GM23338 (cell line): ENCODE measurements around the gene CEP72. TPM values are rescaled to one million over a fixed set of nuclear protein-coding genes. Genes with fewer than 3 reads are reported as not detected.

Experiments
- ATAC-seq: fragments of 200-7000 bp; cut with Tn5 transposase; 3 replicates; pipeline ENCODE4 v1.9.1; 2020
- DNase-seq: peaks from one replicate; pipeline ENCODE4 v3.0.0-alpha.2; 2015; ENCODE audit warnings: low spot score
- H2AFZ ChIP-seq: fragments of 200-600 bp; sonication (generic); 2 replicates; pipeline ENCODE4 v1.8.0; 2016; ENCODE audit warnings: antibody characterized with exemption, mild to moderate bottlenecking, moderate library complexity
- H3F3A ChIP-seq: fragments of 200-600 bp; sonication (generic); replicated peaks from 2 replicates; pipeline ENCODE4 v1.8.0; 2017; ENCODE audit warnings: antibody characterized with exemption, mixed run types, low read depth
- H3K27ac ChIP-seq: fragments of 200-600 bp; sonication (generic); 2 replicates; pipeline ENCODE4 v1.6.1; 2016; ENCODE audit warnings: low read depth
- H3K27me3 ChIP-seq: fragments of 200-600 bp; sonication (generic); 2 replicates; pipeline ENCODE4 v1.8.0; 2016; ENCODE audit warnings: mild to moderate bottlenecking, mixed run types, moderate library complexity; ENCODE audit not compliant: insufficient read depth
- H3K36me3 ChIP-seq: fragments of 200-600 bp; sonication (generic); 2 replicates; pipeline ENCODE4 v1.8.0; 2016; ENCODE audit warnings: mild to moderate bottlenecking; ENCODE audit not compliant: insufficient read depth
- H3K4me1 ChIP-seq: fragments of 200-600 bp; sonication (generic); 2 replicates; pipeline ENCODE4 v1.8.0; 2016; ENCODE audit warnings: mild to moderate bottlenecking, moderate library complexity; ENCODE audit not compliant: insufficient read depth
- H3K4me2 ChIP-seq: fragments of 200-600 bp; sonication (generic); 2 replicates; pipeline ENCODE4 v1.7.1; 2017; ENCODE audit warnings: mixed run types
- H3K4me3 ChIP-seq: fragments of 200-600 bp; sonication (generic); 2 replicates; pipeline ENCODE4 v1.6.1; 2016; ENCODE audit warnings: mixed run types
- H3K79me2 ChIP-seq: fragments of 200-600 bp; sonication (generic); replicated peaks from 2 replicates; pipeline ENCODE4 v1.8.0; 2017; ENCODE audit warnings: mild to moderate bottlenecking; ENCODE audit not compliant: insufficient read depth
- H3K9me2 ChIP-seq: fragments of 200-600 bp; sonication (generic); 2 replicates; pipeline ENCODE4 v1.8.0; 2017; ENCODE audit not compliant: insufficient read depth
- H4K20me1 ChIP-seq: fragments of 200-600 bp; sonication (generic); replicated peaks from 2 replicates; pipeline ENCODE4 v1.8.0; 2017; ENCODE audit warnings: mild to moderate bottlenecking; ENCODE audit not compliant: insufficient read depth
- H3K27ac Mint-ChIP-seq: 2 replicates; pipeline ENCODE4 v1.8.0; 2020; ENCODE audit warnings: inconsistent platforms, mild to moderate bottlenecking, moderate library complexity, mixed read lengths
- H3K27me3 Mint-ChIP-seq: 3 replicates; pipeline ENCODE4 v1.8.0; 2022; ENCODE audit warnings: low read depth, mild to moderate bottlenecking, moderate library complexity, mixed read lengths, inconsistent platforms; ENCODE audit not compliant: insufficient read depth, poor library complexity
- H3K36me3 Mint-ChIP-seq: 3 replicates; pipeline ENCODE4 v1.8.0; 2021; ENCODE audit warnings: low read depth, mild to moderate bottlenecking, inconsistent platforms, moderate library complexity, mixed read lengths
- H3K4me1 Mint-ChIP-seq: 3 replicates; pipeline ENCODE4 v1.8.0; 2020; ENCODE audit warnings: mild to moderate bottlenecking, inconsistent platforms, mixed read lengths
- H3K4me3 Mint-ChIP-seq: 3 replicates; pipeline ENCODE4 v1.8.0; 2021; ENCODE audit warnings: moderate library complexity, mild to moderate bottlenecking, inconsistent platforms, mixed read lengths
- H3K9me3 Mint-ChIP-seq: 3 replicates; pipeline ENCODE4 v1.8.0; 2020; ENCODE audit warnings: moderate library complexity, mild to moderate bottlenecking, inconsistent platforms, mixed read lengths
- EZH2 ChIP-seq: fragments of 200-600 bp; sonication (generic); IDR thresholded peaks from one replicate; pipeline ENCODE4 v1.8.0; 2017; ENCODE audit warnings: antibody characterized with exemption, mild to moderate bottlenecking, low read depth; ENCODE audit not compliant: unreplicated experiment
- EZH2phosphoT487 ChIP-seq: fragments of 200-600 bp; sonication (generic); IDR thresholded peaks from one replicate; pipeline ENCODE4 v1.8.1; 2018; ENCODE audit warnings: antibody characterized with exemption; ENCODE audit not compliant: unreplicated experiment
- JUNB ChIP-seq: IDR thresholded peaks from one replicate; pipeline ENCODE4 v1.6.1; 2016; ENCODE audit warnings: antibody characterized with exemption; ENCODE audit not compliant: unreplicated experiment
- NANOG ChIP-seq: IDR thresholded peaks from 2 replicates; pipeline ENCODE4 v1.6.1; 2016; ENCODE audit warnings: antibody characterized with exemption, borderline replicate concordance
- POLR2AphosphoS5 ChIP-seq: IDR thresholded peaks from 2 replicates; pipeline ENCODE4 v1.6.1; 2016; ENCODE audit warnings: antibody characterized with exemption, low read depth
- STAT1 ChIP-seq: IDR thresholded peaks from one replicate; pipeline ENCODE4 v1.6.1; 2016; ENCODE audit warnings: antibody characterized with exemption; ENCODE audit not compliant: unreplicated experiment
- ZNF114 ChIP-seq: fragments of 250-450 bp; sonication (Bioruptor Pico); IDR thresholded peaks from 2 replicates; pipeline ENCODE4 v1.5.0; 2020; ENCODE audit warnings: mild to moderate bottlenecking, moderate library complexity
- ZNF331 ChIP-seq: fragments of 250-450 bp; sonication (Bioruptor Pico); IDR thresholded peaks from 2 replicates; pipeline ENCODE4 v1.5.0; 2020; ENCODE audit warnings: low read depth, mild to moderate bottlenecking, moderate library complexity
- polyA plus RNA-seq: library from polyadenylated mRNA; unstranded; fragments of >200 nt; fragmentation: Nextera tagmentation; extraction: Ambion mirVana; gene quantifications from 2 replicates; pipeline ENCODE4 v1.2.1, GENCODE V29; 2016
- total RNA-seq: library from RNA; depleted of rRNA; stranded (reverse); fragments of >200 nt; shearing (Covaris generic); gene quantifications from 2 replicates; pipeline ENCODE4 v1.2.3, GENCODE V29; 2014
- TF ChIP-seq, protein P1 (sequence below): fragments of 250-450 bp; sonication (Bioruptor Pico); IDR thresholded peaks from 2 replicates; pipeline ENCODE4 v1.5.0; 2020; ENCODE audit warnings: mild to moderate bottlenecking, moderate library complexity
- TF ChIP-seq, protein P2 (sequence below): IDR thresholded peaks from 2 replicates; pipeline ENCODE4 v1.6.1; 2016; ENCODE audit warnings: antibody characterized with exemption
- TF ChIP-seq, protein P3 (sequence below), 2 experiments: fragments of 200-600 bp in 1 of 2; sonication (generic) in 1 of 2; conservative IDR thresholded peaks; 2 replicates each; pipeline versions ENCODE4 v1.5.1 to v1.6.1; 2016 to 2017; ENCODE audit warnings: antibody characterized with exemption in 2 of 2, low read depth in 2 of 2, mild to moderate bottlenecking in 2 of 2, moderate library complexity in 1 of 2
- TF ChIP-seq, protein P4 (sequence below): IDR thresholded peaks from one replicate; pipeline ENCODE4 v1.6.1; 2018; ENCODE audit warnings: antibody characterized with exemption; ENCODE audit not compliant: unreplicated experiment

The CEP72 gene
- total and polyA plus RNA-seq, 2 experiments from 2014 or later = 15.5 to 27.1 TPM

DNA sequence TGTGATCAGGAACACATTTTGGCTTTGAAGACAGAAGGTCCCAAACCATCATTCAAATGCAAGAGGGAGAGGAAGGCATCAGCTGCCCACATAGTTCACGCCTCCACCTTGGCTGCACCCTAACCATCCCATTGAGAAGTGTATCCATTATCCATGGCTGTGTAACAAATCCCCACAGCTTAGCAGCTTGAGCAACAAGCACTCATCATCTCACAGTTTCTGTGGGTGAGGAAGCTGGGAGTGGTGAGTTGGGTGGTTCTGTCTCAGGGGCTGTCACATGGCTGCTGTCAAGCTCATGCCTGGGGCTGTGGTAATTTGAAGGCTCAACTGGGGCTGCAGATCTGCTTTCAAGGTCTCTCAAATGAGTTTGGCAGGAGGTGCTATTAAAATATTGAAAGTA is 23.0 kb upstream of the CEP72 start (continued):
- TF ChIP-seq, protein P1, sequence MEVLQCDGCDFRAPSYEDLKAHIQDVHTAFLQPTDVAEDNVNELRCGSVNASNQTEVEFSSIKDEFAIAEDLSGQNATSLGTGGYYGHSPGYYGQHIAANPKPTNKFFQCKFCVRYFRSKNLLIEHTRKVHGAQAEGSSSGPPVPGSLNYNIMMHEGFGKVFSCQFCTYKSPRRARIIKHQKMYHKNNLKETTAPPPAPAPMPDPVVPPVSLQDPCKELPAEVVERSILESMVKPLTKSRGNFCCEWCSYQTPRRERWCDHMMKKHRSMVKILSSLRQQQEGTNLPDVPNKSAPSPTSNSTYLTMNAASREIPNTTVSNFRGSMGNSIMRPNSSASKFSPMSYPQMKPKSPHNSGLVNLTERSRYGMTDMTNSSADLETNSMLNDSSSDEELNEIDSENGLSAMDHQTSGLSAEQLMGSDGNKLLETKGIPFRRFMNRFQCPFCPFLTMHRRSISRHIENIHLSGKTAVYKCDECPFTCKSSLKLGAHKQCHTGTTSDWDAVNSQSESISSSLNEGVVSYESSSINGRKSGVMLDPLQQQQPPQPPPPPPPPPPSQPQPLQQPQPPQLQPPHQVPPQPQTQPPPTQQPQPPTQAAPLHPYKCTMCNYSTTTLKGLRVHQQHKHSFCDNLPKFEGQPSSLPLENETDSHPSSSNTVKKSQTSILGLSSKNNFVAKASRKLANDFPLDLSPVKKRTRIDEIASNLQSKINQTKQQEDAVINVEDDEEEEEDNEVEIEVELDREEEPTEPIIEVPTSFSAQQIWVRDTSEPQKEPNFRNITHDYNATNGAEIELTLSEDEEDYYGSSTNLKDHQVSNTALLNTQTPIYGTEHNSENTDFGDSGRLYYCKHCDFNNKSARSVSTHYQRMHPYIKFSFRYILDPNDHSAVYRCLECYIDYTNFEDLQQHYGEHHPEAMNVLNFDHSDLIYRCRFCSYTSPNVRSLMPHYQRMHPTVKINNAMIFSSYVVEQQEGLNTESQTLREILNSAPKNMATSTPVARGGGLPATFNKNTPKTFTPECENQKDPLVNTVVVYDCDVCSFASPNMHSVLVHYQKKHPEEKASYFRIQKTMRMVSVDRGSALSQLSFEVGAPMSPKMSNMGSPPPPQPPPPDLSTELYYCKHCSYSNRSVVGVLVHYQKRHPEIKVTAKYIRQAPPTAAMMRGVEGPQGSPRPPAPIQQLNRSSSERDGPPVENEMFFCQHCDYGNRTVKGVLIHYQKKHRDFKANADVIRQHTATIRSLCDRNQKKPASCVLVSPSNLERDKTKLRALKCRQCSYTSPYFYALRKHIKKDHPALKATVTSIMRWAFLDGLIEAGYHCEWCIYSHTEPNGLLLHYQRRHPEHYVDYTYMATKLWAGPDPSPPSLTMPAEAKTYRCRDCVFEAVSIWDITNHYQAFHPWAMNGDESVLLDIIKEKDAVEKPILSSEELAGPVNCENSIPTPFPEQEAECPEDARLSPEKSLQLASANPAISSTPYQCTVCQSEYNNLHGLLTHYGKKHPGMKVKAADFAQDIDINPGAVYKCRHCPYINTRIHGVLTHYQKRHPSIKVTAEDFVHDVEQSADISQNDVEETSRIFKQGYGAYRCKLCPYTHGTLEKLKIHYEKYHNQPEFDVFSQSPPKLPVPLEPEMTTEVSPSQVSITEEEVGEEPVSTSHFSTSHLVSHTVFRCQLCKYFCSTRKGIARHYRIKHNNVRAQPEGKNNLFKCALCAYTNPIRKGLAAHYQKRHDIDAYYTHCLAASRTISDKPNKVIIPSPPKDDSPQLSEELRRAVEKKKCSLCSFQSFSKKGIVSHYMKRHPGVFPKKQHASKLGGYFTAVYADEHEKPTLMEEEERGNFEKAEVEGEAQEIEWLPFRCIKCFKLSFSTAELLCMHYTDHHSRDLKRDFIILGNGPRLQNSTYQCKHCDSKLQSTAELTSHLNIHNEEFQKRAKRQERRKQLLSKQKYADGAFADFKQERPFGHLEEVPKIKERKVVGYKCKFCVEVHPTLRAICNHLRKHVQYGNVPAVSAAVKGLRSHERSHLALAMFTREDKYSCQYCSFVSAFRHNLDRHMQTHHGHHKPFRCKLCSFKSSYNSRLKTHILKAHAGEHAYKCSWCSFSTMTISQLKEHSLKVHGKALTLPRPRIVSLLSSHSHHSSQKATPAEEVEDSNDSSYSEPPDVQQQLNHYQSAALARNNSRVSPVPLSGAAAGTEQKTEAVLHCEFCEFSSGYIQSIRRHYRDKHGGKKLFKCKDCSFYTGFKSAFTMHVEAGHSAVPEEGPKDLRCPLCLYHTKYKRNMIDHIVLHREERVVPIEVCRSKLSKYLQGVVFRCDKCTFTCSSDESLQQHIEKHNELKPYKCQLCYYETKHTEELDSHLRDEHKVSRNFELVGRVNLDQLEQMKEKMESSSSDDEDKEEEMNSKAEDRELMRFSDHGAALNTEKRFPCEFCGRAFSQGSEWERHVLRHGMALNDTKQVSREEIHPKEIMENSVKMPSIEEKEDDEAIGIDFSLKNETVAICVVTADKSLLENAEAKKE (CRISPR knock-in tag) = no peak

DNA sequence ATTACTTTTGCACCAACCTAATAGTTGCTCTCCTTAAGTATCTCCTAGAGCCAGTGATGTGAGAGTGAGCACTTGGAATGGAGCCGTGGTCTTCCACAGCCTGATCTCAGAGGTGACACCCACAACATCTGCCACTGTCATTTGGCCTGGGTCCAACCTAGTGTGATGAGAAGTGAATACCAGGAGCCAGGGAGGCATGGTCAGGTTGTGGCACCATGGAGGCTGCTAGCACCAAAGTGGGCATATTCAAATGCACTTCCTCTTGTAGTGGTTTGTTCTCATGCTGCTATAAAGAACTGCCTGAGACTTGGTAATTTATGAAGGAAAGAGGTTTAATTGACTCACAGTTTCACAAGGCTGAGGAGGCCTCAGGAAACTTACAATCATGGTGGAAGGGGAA is 22.6 kb upstream of the CEP72 start:
- H3K27me3 Mint-ChIP-seq = peaks cover 7% of the 10 kb centered on the region
- ATAC-seq = no peak

More for the DNA sequence above, 22.6 kb upstream of the CEP72 start:
- Histone ChIP-seq H3K36me3 (no peaks in the 10 kb centered on the region), H3K4me1 (peaks cover 4% of the 10 kb centered on the region; the same call in 1 of the 2 replicates), H2AFZ (no peak overlapping the region), H4K20me1 (no peaks in the 10 kb centered on the region), H3K4me3 (no peak overlapping the region), H3K9me2 (no peaks in the 10 kb centered on the region; the same call in 1 of the 2 replicates), H3F3A (no peaks in the 10 kb centered on the region), H3K27ac (no peak overlapping the region), H3K4me2 (no peak overlapping the region), H3K79me2 (no peaks in the 10 kb centered on the region), H3K27me3 (no peaks in the 10 kb centered on the region)
- no peak for DNase-seq
- no peaks in the 10 kb centered on the region for H3K9me3 Mint-ChIP-seq
- no peak for TF ChIP-seq EZH2phosphoT487
- TF ChIP-seq EZH2 = no peak
- TF ChIP-seq STAT1 = no peak
- TF ChIP-seq, protein P2, sequence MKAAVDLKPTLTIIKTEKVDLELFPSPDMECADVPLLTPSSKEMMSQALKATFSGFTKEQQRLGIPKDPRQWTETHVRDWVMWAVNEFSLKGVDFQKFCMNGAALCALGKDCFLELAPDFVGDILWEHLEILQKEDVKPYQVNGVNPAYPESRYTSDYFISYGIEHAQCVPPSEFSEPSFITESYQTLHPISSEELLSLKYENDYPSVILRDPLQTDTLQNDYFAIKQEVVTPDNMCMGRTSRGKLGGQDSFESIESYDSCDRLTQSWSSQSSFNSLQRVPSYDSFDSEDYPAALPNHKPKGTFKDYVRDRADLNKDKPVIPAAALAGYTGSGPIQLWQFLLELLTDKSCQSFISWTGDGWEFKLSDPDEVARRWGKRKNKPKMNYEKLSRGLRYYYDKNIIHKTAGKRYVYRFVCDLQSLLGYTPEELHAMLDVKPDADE = no peak
- TF ChIP-seq, protein P3, sequence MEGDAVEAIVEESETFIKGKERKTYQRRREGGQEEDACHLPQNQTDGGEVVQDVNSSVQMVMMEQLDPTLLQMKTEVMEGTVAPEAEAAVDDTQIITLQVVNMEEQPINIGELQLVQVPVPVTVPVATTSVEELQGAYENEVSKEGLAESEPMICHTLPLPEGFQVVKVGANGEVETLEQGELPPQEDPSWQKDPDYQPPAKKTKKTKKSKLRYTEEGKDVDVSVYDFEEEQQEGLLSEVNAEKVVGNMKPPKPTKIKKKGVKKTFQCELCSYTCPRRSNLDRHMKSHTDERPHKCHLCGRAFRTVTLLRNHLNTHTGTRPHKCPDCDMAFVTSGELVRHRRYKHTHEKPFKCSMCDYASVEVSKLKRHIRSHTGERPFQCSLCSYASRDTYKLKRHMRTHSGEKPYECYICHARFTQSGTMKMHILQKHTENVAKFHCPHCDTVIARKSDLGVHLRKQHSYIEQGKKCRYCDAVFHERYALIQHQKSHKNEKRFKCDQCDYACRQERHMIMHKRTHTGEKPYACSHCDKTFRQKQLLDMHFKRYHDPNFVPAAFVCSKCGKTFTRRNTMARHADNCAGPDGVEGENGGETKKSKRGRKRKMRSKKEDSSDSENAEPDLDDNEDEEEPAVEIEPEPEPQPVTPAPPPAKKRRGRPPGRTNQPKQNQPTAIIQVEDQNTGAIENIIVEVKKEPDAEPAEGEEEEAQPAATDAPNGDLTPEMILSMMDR (conservative IDR thresholded peaks at IDR 0.05; ENCODE audit: low read depth in 2 of 2) = no peak
- TF ChIP-seq POLR2AphosphoS5 = no peak
- TF ChIP-seq NANOG = no peak
- TF ChIP-seq ZNF114 = no peak
- TF ChIP-seq, protein P4, sequence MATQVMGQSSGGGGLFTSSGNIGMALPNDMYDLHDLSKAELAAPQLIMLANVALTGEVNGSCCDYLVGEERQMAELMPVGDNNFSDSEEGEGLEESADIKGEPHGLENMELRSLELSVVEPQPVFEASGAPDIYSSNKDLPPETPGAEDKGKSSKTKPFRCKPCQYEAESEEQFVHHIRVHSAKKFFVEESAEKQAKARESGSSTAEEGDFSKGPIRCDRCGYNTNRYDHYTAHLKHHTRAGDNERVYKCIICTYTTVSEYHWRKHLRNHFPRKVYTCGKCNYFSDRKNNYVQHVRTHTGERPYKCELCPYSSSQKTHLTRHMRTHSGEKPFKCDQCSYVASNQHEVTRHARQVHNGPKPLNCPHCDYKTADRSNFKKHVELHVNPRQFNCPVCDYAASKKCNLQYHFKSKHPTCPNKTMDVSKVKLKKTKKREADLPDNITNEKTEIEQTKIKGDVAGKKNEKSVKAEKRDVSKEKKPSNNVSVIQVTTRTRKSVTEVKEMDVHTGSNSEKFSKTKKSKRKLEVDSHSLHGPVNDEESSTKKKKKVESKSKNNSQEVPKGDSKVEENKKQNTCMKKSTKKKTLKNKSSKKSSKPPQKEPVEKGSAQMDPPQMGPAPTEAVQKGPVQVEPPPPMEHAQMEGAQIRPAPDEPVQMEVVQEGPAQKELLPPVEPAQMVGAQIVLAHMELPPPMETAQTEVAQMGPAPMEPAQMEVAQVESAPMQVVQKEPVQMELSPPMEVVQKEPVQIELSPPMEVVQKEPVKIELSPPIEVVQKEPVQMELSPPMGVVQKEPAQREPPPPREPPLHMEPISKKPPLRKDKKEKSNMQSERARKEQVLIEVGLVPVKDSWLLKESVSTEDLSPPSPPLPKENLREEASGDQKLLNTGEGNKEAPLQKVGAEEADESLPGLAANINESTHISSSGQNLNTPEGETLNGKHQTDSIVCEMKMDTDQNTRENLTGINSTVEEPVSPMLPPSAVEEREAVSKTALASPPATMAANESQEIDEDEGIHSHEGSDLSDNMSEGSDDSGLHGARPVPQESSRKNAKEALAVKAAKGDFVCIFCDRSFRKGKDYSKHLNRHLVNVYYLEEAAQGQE = no peak
- TF ChIP-seq JUNB = no peak
- TF ChIP-seq ZNF331 (CRISPR knock-in tag) = no peak
- no peaks in the 10 kb centered on the region for H3K36me3 Mint-ChIP-seq
- H3K4me3 Mint-ChIP-seq = no peak overlapping the region
- H3K4me1 Mint-ChIP-seq = peaks cover 12% of the 10 kb centered on the region
- no peak overlapping the region for H3K27ac Mint-ChIP-seq
